Thoracic aorta (tissue), 2 donors: ENCODE results near the gene GOLIM4. TPM values are rescaled to one million over a fixed set of nuclear protein-coding genes. Genes with fewer than 3 reads are reported as not detected.
A peak's percentile ranks its signal among the peaks of the same experiment; 100 is the strongest.

Experiments used
- ATAC-seq: fragments of 150-250 bp; one replicate; pipeline ENCODE4 v1.8.0; 2017; ENCODE audit warnings: low read depth; ENCODE audit not compliant: insufficient number of reproducible peaks, low FRiP score
- DNase-seq: peaks from one replicate; pipeline ENCODE4 v3.0.0-alpha.2; 2020; ENCODE audit warnings: low spot score
- H3K27ac ChIP-seq, 2 donors: fragments of 200-600 bp; sonication (generic); 1 replicate in 1 of 2; 2 replicates in 1 of 2; pipeline ENCODE4 v1.5.1; 2016; ENCODE audit warnings: mild to moderate bottlenecking in 2 of 2, moderate library complexity in 2 of 2
- H3K27me3 ChIP-seq: fragments of 200-600 bp; sonication (generic); replicated peaks from 2 replicates; pipeline ENCODE4 v1.6.0; 2016; ENCODE audit warnings: mild to moderate bottlenecking; ENCODE audit not compliant: insufficient read depth
- H3K36me3 ChIP-seq: fragments of 200-600 bp; sonication (generic); one replicate; pipeline ENCODE4 v1.5.1; 2016
- H3K4me1 ChIP-seq, 2 donors: fragments of 200-600 bp; sonication (generic); 1 replicate in 1 of 2; 2 replicates in 1 of 2; pipeline versions ENCODE4 v1.5.1 to v1.6.0; 2016; ENCODE audit warnings: low read depth in 2 of 2, mild to moderate bottlenecking in 1 of 2; ENCODE audit not compliant: control insufficient read depth in 1 of 2
- H3K4me3 ChIP-seq: fragments of 200-600 bp; sonication (generic); 2 replicates; pipeline ENCODE4 v1.5.1; 2016; ENCODE audit warnings: mild to moderate bottlenecking
- H3K9me3 ChIP-seq: fragments of 200-600 bp; sonication (generic); 2 replicates; pipeline ENCODE4 v1.5.1; 2016
- total RNA-seq, 2 donors: library from RNA; depleted of rRNA; stranded (reverse); fragments of >200 nt; gene quantifications; one replicate each; pipeline versions ENCODE4 v1.1.0 to v1.2.3, GENCODE V29; 2016
- TF ChIP-seq, protein P1 (sequence below): fragments of 200-600 bp; sonication (generic); IDR thresholded peaks from one replicate; pipeline ENCODE4 v1.5.1; 2019; ENCODE audit warnings: antibody characterized with exemption

The GOLIM4 gene
- total RNA-seq, 2 donors from 2014 or later: 43.1 to 49.5 TPM

DNA sequence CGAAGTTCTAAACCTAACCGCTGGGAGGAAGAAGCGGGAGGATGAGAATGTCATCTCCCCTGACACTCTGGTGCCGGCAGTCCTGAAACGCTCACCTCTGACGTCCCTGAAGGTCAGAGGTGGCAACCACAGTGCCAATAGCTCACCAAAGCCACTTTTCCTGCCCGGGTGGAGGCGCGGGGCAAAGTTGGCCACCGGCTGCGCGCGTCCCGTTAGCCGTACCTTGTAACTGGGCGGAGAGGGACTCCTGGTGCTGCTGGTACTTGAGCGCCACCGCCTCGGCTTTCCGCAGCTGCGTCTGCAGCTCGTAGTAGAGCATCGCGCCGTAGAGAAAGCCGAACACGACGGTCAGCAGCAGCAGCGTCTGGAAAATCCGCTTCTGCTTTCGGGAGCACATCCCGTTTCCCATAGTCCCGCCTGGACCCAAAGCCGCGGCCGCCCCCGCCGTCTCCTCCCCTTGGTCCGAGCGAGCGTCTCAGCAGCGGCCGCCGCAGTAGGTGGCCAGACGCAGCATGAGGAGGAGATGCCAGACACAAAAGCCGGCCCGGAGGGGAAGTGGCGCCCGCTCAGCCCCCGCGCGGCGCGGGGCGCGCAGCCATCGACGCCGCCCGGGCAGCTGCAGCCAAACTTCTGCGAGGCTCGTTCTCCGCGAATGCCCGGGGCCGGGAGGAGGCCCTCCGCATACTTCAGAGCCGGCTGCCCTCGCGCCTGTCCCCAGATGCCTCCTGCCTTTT lies 680 bp downstream of the GOLIM4 start:
- Histone ChIP-seq H3K9me3 (no peaks in the 10 kb centered on the region), H3K36me3 (no peaks in the 10 kb centered on the region), H3K27me3 (no peaks in the 10 kb centered on the region), H3K4me1 (peaks cover 30 to 48% of the 10 kb centered on the region in 2 donors), H3K4me3 (peak overlapping the region; percentile 92), H3K27ac (peak overlapping the region; percentile 94 to 96)
- TF ChIP-seq, protein P1, sequence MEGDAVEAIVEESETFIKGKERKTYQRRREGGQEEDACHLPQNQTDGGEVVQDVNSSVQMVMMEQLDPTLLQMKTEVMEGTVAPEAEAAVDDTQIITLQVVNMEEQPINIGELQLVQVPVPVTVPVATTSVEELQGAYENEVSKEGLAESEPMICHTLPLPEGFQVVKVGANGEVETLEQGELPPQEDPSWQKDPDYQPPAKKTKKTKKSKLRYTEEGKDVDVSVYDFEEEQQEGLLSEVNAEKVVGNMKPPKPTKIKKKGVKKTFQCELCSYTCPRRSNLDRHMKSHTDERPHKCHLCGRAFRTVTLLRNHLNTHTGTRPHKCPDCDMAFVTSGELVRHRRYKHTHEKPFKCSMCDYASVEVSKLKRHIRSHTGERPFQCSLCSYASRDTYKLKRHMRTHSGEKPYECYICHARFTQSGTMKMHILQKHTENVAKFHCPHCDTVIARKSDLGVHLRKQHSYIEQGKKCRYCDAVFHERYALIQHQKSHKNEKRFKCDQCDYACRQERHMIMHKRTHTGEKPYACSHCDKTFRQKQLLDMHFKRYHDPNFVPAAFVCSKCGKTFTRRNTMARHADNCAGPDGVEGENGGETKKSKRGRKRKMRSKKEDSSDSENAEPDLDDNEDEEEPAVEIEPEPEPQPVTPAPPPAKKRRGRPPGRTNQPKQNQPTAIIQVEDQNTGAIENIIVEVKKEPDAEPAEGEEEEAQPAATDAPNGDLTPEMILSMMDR: peak; percentile 32
- ATAC-seq (peak; percentile 32), DNase-seq (peak; percentile 4)

DNA sequence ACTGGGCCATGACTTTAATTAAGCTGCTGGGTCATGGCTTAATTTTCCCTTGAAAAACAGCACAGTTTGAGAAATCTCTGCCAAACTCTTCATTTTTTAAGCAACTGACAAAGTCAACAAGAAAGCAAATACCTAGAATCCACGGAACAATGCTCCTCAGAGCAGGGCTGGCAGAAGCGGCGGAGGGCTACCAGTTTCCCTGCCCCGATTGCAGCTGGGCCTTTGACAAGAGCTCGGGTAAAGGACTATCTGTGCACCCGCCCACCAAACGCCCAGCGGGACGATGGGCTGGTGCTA lies 1.2 kb downstream of the GOLIM4 start:
- Histone ChIP-seq H3K9me3 (no peaks in the 10 kb centered on the region), H3K4me3 (peak overlapping the region; percentile 92), H3K27me3 (no peaks in the 10 kb centered on the region), H3K36me3 (no peaks in the 10 kb centered on the region), H3K27ac (peak overlapping the region; percentile 94 to 96), H3K4me1 (peaks cover 30 to 50% of the 10 kb centered on the region in 2 donors)
- DNase-seq: peak; percentile 3
- TF ChIP-seq, protein P1: no peak
- ATAC-seq: no peak

DNA sequence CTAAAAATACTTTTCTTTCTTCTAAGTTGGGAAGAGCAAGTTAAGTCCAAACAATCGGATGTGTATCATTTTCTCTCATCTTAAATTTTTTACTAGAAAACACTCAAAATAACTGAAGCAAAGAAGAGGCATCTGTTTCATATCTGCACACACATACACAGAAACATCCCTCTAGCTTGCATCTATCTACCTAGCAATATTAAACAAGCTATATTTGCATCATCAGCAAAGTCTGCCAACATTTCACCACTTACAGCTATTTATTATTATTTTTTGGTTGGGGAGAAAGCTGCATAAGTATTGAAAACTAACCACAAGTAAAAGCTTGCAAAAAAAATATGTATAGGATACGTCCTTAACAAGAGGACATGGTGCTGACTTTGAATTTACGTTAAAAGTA lies 1.9 kb downstream of the GOLIM4 start:
- no peaks in the 10 kb centered on the region for H3K27me3 ChIP-seq
- H3K27ac ChIP-seq: peak overlapping the region; percentile 32 to 94
- H3K4me3 ChIP-seq: peak overlapping the region; percentile 92
- peaks cover 30 to 50% of the 10 kb centered on the region in 2 donors for H3K4me1 ChIP-seq
- H3K9me3 ChIP-seq: no peaks in the 10 kb centered on the region
- no peaks in the 10 kb centered on the region for H3K36me3 ChIP-seq
- ATAC-seq: no peak
- no peak for DNase-seq
- TF ChIP-seq, protein P1: no peak

DNA sequence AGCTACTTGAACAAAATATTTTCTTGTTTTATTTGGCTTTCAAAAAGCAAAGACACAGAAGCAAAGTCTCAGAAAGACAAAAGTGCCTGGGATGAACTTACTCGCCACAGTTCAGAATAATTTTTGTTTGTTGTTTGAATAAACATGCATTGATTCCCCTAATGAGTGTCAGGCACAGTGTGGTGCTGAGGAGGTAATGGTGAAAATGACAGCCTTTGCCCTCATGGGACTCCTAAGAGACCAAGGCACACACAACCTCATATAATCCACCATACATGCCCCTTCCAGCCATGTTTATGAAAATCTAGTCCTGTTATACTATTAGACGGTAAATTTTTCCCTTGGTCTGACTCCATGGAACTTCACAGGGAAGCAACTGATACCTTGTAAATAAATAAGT lies 2.5 kb downstream of the GOLIM4 start:
- DNase-seq (no peak), ATAC-seq (no peak)
- H3K9me3 ChIP-seq: no peaks in the 10 kb centered on the region
- no peaks in the 10 kb centered on the region for H3K36me3 ChIP-seq
- H3K4me1 ChIP-seq: peaks cover 30 to 50% of the 10 kb centered on the region in 2 donors
- H3K27ac ChIP-seq: peak overlapping the region; percentile 32 to 94
- H3K27me3 ChIP-seq: no peaks in the 10 kb centered on the region
- TF ChIP-seq, protein P1: no peak
- peak overlapping the region; percentile 92 for H3K4me3 ChIP-seq

DNA sequence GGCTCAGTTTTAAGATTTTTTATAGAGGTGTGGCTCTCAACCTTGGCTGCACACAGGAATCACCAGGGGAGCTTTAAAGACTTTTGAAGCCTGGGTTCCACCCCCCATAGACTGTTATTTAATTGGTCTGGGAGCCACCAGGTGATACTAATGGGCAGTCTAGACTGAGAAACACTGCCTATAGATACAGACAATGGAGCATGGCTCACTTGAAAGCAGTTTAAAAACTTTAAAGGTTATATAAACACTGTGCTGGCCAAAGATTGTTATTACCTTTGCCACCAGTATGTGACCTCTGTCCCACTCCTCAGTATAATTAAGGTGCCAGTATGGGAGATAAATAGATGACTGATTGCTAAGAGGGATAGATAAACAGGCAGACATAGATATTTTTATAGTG lies 3.8 kb downstream of the GOLIM4 start:
- ATAC-seq (no peak), DNase-seq (no peak)
- Histone ChIP-seq H3K27me3 (no peaks in the 10 kb centered on the region), H3K27ac (no peak overlapping the region), H3K9me3 (no peaks in the 10 kb centered on the region), H3K4me1 (peaks cover 30 to 49% of the 10 kb centered on the region in 2 donors), H3K36me3 (no peaks in the 10 kb centered on the region), H3K4me3 (no peak overlapping the region)
- TF ChIP-seq, protein P1: no peak
